ENCODE measurements around the gene RBM20.

The RBM20 gene

DNA sequence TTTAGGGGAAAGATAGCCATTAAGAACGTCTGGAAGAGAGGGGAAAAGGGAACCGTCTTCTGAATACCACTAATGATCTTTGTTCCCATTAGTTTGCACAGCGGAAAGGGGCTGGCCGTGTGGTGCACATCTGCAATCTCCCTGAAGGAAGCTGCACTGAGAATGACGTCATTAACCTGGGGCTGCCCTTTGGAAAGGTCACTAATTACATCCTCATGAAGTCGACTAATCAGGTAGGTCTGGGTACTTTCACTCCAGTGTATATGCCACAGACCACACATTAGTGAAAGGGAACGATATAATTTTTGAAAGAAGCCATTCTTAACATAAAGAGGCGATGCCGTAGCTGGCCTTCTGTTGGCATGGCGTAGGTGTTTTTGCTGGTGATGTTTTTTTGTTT, 153.3 kb downstream of the RBM20 start:
- no peak for DNase-seq (ENCODE audit: extremely low read depth, low read depth)
- TF ChIP-seq, protein P1, sequence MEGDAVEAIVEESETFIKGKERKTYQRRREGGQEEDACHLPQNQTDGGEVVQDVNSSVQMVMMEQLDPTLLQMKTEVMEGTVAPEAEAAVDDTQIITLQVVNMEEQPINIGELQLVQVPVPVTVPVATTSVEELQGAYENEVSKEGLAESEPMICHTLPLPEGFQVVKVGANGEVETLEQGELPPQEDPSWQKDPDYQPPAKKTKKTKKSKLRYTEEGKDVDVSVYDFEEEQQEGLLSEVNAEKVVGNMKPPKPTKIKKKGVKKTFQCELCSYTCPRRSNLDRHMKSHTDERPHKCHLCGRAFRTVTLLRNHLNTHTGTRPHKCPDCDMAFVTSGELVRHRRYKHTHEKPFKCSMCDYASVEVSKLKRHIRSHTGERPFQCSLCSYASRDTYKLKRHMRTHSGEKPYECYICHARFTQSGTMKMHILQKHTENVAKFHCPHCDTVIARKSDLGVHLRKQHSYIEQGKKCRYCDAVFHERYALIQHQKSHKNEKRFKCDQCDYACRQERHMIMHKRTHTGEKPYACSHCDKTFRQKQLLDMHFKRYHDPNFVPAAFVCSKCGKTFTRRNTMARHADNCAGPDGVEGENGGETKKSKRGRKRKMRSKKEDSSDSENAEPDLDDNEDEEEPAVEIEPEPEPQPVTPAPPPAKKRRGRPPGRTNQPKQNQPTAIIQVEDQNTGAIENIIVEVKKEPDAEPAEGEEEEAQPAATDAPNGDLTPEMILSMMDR (IDR thresholded peaks at IDR 0.05; ENCODE audit: low read depth, low read length, missing control alignments) = no peak
- H3K4me3 ChIP-seq (replicated peaks; ENCODE audit: low read depth, low read length) = no peak overlapping the region

DNA sequence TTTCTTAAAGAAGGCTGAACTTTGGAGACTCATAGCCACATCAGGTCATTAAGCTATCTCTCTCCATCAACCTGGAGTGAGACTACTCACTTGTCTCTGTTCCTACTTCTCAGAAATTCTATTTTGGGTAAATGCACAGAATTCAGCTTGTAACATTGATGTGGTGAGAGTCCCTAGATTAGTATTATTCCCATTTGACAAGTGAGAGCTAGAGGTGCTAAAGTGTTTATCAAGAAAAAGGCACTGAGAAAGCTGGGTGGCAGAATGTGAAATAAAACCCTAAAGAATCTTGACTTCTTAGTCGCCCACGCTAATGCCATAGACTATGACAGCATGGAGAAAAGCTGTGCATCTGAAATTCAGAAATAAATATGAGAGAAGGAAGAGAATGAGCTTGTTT, 154.2 kb downstream of the RBM20 start:
- DNase-seq (ENCODE audit: extremely low read depth, low read depth) = no peak
- H3K4me3 ChIP-seq (replicated peaks; ENCODE audit: low read depth, low read length) = no peak overlapping the region
- TF ChIP-seq, protein P1 (IDR thresholded peaks at IDR 0.05; ENCODE audit: low read depth, low read length, missing control alignments) = no peak

DNA sequence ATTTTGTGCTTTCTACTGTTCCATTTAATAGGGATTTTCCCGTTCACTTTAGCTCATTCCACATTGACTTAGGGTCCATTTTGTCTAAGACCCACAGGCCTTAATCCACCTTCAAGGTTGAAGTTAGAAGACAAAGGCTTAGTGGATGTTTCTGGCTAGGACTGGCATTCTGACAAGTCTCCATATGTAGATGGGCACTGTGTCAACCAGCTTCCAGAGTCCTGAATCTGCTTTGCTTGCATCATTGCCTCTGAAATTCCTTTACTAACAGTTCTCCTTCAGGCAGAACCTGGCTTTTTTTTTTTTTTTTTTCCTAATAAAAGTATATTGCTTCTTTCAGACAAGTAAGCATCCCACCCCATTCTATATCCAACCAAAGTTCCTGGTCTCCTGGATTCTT, 158.0 kb downstream of the RBM20 start:
- TF ChIP-seq, protein P1 (IDR thresholded peaks at IDR 0.05; ENCODE audit: low read depth, low read length, missing control alignments) = no peak
- no peak overlapping the region for H3K4me3 ChIP-seq (replicated peaks; ENCODE audit: low read depth, low read length)
- DNase-seq (ENCODE audit: extremely low read depth, low read depth) = peak; percentile 51

DNA sequence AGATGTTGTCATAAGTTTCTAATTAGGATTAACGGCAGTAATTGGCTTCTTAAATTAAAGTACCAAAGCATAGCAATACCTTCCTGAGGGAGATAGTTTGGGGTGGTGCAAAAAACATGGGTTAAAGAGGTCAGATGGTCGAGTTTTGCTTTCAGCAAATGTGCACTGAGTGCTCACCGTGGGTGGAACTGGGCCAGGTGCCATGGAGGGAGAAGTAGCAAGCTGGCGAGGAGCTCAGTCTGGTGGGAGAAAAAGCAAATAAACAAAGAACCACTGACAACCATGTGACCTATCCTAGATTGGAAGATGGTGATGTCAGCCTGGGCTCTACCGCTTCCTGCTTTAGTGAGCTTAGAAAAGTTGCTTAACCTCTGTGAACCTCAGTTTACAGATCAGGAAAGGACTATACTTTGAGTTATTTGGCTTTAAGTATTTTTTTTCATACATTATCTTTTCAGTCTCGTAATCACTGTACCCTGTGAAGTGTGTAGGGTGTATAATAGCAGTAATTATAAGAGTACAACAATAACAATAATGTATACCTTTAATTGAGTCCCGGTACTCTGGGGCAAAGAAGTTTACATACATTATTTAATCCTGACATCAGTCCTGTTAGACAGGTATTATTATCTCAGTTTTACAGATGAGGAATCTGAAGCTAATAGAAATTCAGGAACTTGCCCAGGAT, 158.6 kb downstream of the RBM20 start:
- DNase-seq (ENCODE audit: extremely low read depth, low read depth) = peak; percentile 72
- H3K4me3 ChIP-seq (replicated peaks; ENCODE audit: low read depth, low read length) = no peak overlapping the region
- TF ChIP-seq, protein P1 (IDR thresholded peaks at IDR 0.05; ENCODE audit: low read depth, low read length, missing control alignments) = no peak

DNA sequence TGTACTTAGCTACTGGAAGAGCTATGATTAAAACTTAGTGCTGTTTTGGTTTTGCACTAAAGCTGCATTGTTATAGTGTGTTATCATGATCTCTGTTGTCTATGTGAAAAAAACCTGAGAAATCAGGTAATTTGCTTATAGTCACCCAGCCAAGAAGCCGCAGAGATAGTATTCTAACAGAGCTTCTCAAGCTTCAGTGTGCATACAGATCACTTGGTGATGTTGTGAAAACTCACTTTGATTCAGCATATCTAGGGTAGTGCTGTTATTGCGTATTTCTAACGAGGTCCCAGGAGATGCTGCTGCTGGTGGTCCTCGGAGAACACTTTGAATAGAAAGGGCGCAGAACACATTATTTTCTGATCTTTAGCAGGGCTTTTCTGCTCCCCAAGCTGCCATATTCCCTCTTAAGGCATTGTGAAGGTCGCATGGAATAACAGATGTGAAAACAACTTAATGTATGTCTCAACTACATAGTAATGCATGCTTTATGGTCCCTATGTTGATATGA, 159.2 kb downstream of the RBM20 start:
- no peak for DNase-seq (ENCODE audit: extremely low read depth, low read depth)
- H3K4me3 ChIP-seq (replicated peaks; ENCODE audit: low read depth, low read length) = no peak overlapping the region
- TF ChIP-seq, protein P1 (IDR thresholded peaks at IDR 0.05; ENCODE audit: low read depth, low read length, missing control alignments) = no peak

DNA sequence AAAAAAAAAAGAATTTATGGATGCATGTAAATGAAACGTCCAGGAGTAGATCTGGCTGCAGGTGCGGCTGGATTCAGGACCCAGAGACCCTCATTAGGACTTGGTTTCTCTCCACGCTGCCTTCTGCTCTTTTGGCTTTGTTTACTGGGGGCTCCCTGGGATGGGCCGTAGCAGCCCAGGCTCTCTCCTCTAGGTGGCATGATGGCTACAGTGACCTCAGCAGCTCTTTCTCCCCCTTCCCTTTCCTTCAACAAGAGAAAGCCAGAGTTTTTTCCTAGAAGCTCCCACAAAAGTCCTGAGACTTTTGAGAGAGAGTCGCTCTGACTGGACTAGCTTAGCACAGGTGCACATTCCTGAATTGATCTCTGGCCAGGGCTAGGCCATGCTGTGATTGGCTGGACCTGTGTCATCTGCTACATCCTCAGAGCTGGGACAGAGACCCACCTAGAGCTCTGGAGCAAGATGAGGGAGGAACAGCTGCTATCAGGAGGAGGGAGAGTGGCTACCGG, 159.7 kb downstream of the RBM20 start:
- TF ChIP-seq, protein P1 (IDR thresholded peaks at IDR 0.05; ENCODE audit: low read depth, low read length, missing control alignments) = peak; percentile 69
- H3K4me3 ChIP-seq (replicated peaks; ENCODE audit: low read depth, low read length) = no peak overlapping the region
- no peak for DNase-seq (ENCODE audit: extremely low read depth, low read depth)
